ENCODE data around the gene KYNU.

- no peak for TF ChIP-seq PPARA (CRISPR knock-in tag; IDR thresholded peaks at IDR 0.05; ENCODE audit: borderline replicate concordance)
- no peak for TF ChIP-seq RARB (CRISPR knock-in tag; IDR thresholded peaks at IDR 0.05)
- no peak for TF ChIP-seq BACH2 (CRISPR knock-in tag; IDR thresholded peaks at IDR 0.05; ENCODE audit: borderline replicate concordance)
- no peak for TF ChIP-seq ZC3H10 (CRISPR knock-in tag; IDR thresholded peaks at IDR 0.05)
- TF ChIP-seq PATZ1 (CRISPR knock-in tag; IDR thresholded peaks at IDR 0.05; ENCODE audit: borderline replicate concordance) = no peak
Observed at GRCh38 chr2:143056550-143056949, 179.1 kb downstream of the KYNU start.
